ENCODE measurements around the gene BEND6.

BEND6 gene

GRCh38 chr6:56922645-56923044 is 32.3 kb upstream of the BEND6 start:
- Histone ChIP-seq H3K36me3 (ENCODE audit: control insufficient read depth, low read length) (no peaks in the 10 kb centered on the region), H3K9me3 (ENCODE audit: control insufficient read depth, insufficient read depth, low read length) (no peaks in the 10 kb centered on the region), H3F3A (ENCODE audit: control insufficient read depth, insufficient read depth) (no peaks in the 10 kb centered on the region), H3K4me3 (ENCODE audit: low read length) (no peak overlapping the region), H3K9me2 (replicated peaks; ENCODE audit: control insufficient read depth, low read length) (no peaks in the 10 kb centered on the region), H3K27me3 (ENCODE audit: control insufficient read depth, low read length) (no peaks in the 10 kb centered on the region; the same call in 1 of the 2 replicates), H3K4me2 (ENCODE audit: low read length) (no peak overlapping the region), H3K79me2 (ENCODE audit: control insufficient read depth, low read length) (no peaks in the 10 kb centered on the region), H4K20me1 (ENCODE audit: control insufficient read depth, insufficient read depth, low read depth, low read length) (no peaks in the 10 kb centered on the region), H3K4me1 (ENCODE audit: control insufficient read depth, low read length) (no peaks in the 10 kb centered on the region), H3K27ac (ENCODE audit: low read depth, low read length) (no peak overlapping the region)
- no peak for TF ChIP-seq CTCF (IDR thresholded peaks at IDR 0.05; ENCODE audit: low read depth, low read length, poor library complexity, severe bottlenecking)
- no peak for TF ChIP-seq EZH2phosphoT487 (IDR thresholded peaks at IDR 0.05; ENCODE audit: borderline replicate concordance, low read length)

GRCh38 chr6:56923565-56923964 is 31.3 kb upstream of the BEND6 start:
- no peaks in the 10 kb centered on the region for H3K9me3 ChIP-seq (ENCODE audit: control insufficient read depth, insufficient read depth, low read length)
- H3K4me3 ChIP-seq (ENCODE audit: low read length) = no peak overlapping the region
- H3K27me3 ChIP-seq (ENCODE audit: control insufficient read depth, low read length) = no peaks in the 10 kb centered on the region
- H3K79me2 ChIP-seq (ENCODE audit: control insufficient read depth, low read length) = no peaks in the 10 kb centered on the region
- no peak overlapping the region for H3K27ac ChIP-seq (ENCODE audit: low read depth, low read length)
- H3K4me2 ChIP-seq (ENCODE audit: low read length) = no peak overlapping the region
- no peaks in the 10 kb centered on the region for H4K20me1 ChIP-seq (ENCODE audit: control insufficient read depth, insufficient read depth, low read depth, low read length)
- no peak for TF ChIP-seq CTCF (IDR thresholded peaks at IDR 0.05; ENCODE audit: low read depth, low read length, poor library complexity, severe bottlenecking)
- TF ChIP-seq EZH2phosphoT487 (IDR thresholded peaks at IDR 0.05; ENCODE audit: borderline replicate concordance, low read length) = no peak
- no peaks in the 10 kb centered on the region for H3K36me3 ChIP-seq (ENCODE audit: control insufficient read depth, low read length)
- no peaks in the 10 kb centered on the region for H3F3A ChIP-seq (ENCODE audit: control insufficient read depth, insufficient read depth)
- no peaks in the 10 kb centered on the region for H3K9me2 ChIP-seq (replicated peaks; ENCODE audit: control insufficient read depth, low read length)
- H3K4me1 ChIP-seq (ENCODE audit: control insufficient read depth, low read length) = no peaks in the 10 kb centered on the region

GRCh38 chr6:56927538-56928453 is 27.1 kb upstream of the BEND6 start:
- no peak overlapping the region for H3K4me3 ChIP-seq (ENCODE audit: low read length)
- no peaks in the 10 kb centered on the region for H3K9me3 ChIP-seq (ENCODE audit: control insufficient read depth, insufficient read depth, low read length)
- no peaks in the 10 kb centered on the region for H3K9me2 ChIP-seq (replicated peaks; ENCODE audit: control insufficient read depth, low read length)
- TF ChIP-seq CTCF (IDR thresholded peaks at IDR 0.05; ENCODE audit: low read depth, low read length, poor library complexity, severe bottlenecking) (no peak), EZH2phosphoT487 (IDR thresholded peaks at IDR 0.05; ENCODE audit: borderline replicate concordance, low read length) (no peak)
- H3K27ac ChIP-seq (ENCODE audit: low read depth, low read length) = no peak overlapping the region
- no peaks in the 10 kb centered on the region for H3K27me3 ChIP-seq (ENCODE audit: control insufficient read depth, low read length)
- no peaks in the 10 kb centered on the region for H3F3A ChIP-seq (ENCODE audit: control insufficient read depth, insufficient read depth)
- no peaks in the 10 kb centered on the region for H3K36me3 ChIP-seq (ENCODE audit: control insufficient read depth, low read length)
- H3K79me2 ChIP-seq (ENCODE audit: control insufficient read depth, low read length) = no peaks in the 10 kb centered on the region
- no peak overlapping the region for H3K4me2 ChIP-seq (ENCODE audit: low read length)
- no peaks in the 10 kb centered on the region for H4K20me1 ChIP-seq (ENCODE audit: control insufficient read depth, insufficient read depth, low read depth, low read length)
- no peaks in the 10 kb centered on the region for H3K4me1 ChIP-seq (ENCODE audit: control insufficient read depth, low read length)

All from DOHH2 (cell line).